Caco-2 (cell line): ENCODE data around the gene BRD4. TPM values are rescaled to one million over a fixed set of nuclear protein-coding genes. Genes with fewer than 3 reads are reported as not detected.

Source experiments
- BruUV-seq: library from RNA; stranded (reverse); fragments of 400-500 nt; replicated peaks from 2 replicates; lab custom pipeline; 2021; lab: Mats Ljungman, UMichigan
- CTCF ChIA-PET: fragments of 300-600 bp; sonication (Branson Sonifier 250); formaldehyde crosslinking; loops from one replicate; lab custom pipeline; 2022; ENCODE audit warnings: antibody characterized with exemption; lab: Charles Lee
- POLR2A ChIA-PET: fragments of 300-600 bp; sonication (Branson Sonifier 250); formaldehyde crosslinking; loops from one replicate; lab custom pipeline; 2022; ENCODE audit warnings: antibody characterized with exemption; lab: Charles Lee
- DNase-seq, 2 experiments: peaks; one replicate each; pipeline versions ENCODE4 v3.0.0 to v3.0.0-alpha.2; 2020 to 2022
- H3K27me3 ChIP-seq: replicated peaks from 2 replicates; pipeline ENCODE4 v1.6.0; 2011; ENCODE audit warnings: low read length; ENCODE audit not compliant: control insufficient read depth, insufficient read depth
- H3K36me3 ChIP-seq: 2 replicates; pipeline ENCODE4 v1.5.1; 2011; ENCODE audit warnings: low read length; ENCODE audit not compliant: control insufficient read depth, insufficient read depth
- H3K4me1 ChIP-seq: fragments of 250-450 bp; sonication (Bioruptor Pico); 2 replicates; pipeline ENCODE4 v1.5.1; 2020; ENCODE audit warnings: mild to moderate bottlenecking
- H3K4me3 ChIP-seq: 2 replicates; pipeline ENCODE4 v1.5.1; 2011; ENCODE audit warnings: low read depth, mild to moderate bottlenecking, control low read depth, low read length
- H3K9me3 ChIP-seq: fragments of 250-450 bp; sonication (Bioruptor Pico); 2 replicates; pipeline ENCODE4 v1.5.1; 2020; ENCODE audit warnings: mild to moderate bottlenecking, moderate library complexity
- H3K27ac Mint-ChIP-seq: one replicate; pipeline ENCODE4 v1.8.0; 2022; ENCODE audit warnings: mixed read lengths; ENCODE audit not compliant: unreplicated experiment
- H3K27me3 Mint-ChIP-seq: one replicate; pipeline ENCODE4 v1.8.0; 2022; ENCODE audit warnings: mixed read lengths; ENCODE audit not compliant: insufficient read depth, unreplicated experiment
- H3K36me3 Mint-ChIP-seq: one replicate; pipeline ENCODE4 v1.8.0; 2022; ENCODE audit warnings: mild to moderate bottlenecking, mixed read lengths; ENCODE audit not compliant: insufficient read depth, unreplicated experiment
- H3K4me1 Mint-ChIP-seq: one replicate; pipeline ENCODE4 v1.8.0; 2022; ENCODE audit warnings: low read depth, mixed read lengths; ENCODE audit not compliant: unreplicated experiment
- H3K4me3 Mint-ChIP-seq: one replicate; pipeline ENCODE4 v1.8.0; 2022; ENCODE audit warnings: mild to moderate bottlenecking, moderate library complexity, mixed read lengths; ENCODE audit not compliant: unreplicated experiment
- H3K9me3 Mint-ChIP-seq: one replicate; pipeline ENCODE4 v1.8.0; 2022; ENCODE audit warnings: mixed read lengths; ENCODE audit not compliant: unreplicated experiment
- intact Hi-C: fragments of 100-400 bp; cut with micrococcal nuclease; formaldehyde crosslinking; loops from one replicate; pipeline ENCODE4 v1.10.0; 2022; ENCODE audit not compliant: unreplicated experiment
- total RNA-seq: library from RNA; stranded (reverse); gene quantifications from 2 replicates; pipeline ENCODE4 v1.2.3, GENCODE V29; 2022
- TF ChIP-seq, protein P1 (sequence below), 2 experiments: fragments of 200-600 bp in 1 of 2; IDR thresholded peaks; 1 replicate in 1 of 2; 2 replicates in 1 of 2; pipeline versions ENCODE4 v1.5.1 to v1.8.0; 2011 to 2022; ENCODE audit warnings: antibody characterized with exemption in 1 of 2, control low read depth in 1 of 2, inconsistent platforms in 1 of 2, low read depth in 1 of 2, low read length in 1 of 2, mild to moderate bottlenecking in 1 of 2, moderate library complexity in 1 of 2; ENCODE audit not compliant: insufficient read depth in 1 of 2, severe bottlenecking in 1 of 2, unreplicated experiment in 1 of 2

The BRD4 gene
- total RNA-seq, 1 experiment from 2014 or later = 170 TPM

DNA sequence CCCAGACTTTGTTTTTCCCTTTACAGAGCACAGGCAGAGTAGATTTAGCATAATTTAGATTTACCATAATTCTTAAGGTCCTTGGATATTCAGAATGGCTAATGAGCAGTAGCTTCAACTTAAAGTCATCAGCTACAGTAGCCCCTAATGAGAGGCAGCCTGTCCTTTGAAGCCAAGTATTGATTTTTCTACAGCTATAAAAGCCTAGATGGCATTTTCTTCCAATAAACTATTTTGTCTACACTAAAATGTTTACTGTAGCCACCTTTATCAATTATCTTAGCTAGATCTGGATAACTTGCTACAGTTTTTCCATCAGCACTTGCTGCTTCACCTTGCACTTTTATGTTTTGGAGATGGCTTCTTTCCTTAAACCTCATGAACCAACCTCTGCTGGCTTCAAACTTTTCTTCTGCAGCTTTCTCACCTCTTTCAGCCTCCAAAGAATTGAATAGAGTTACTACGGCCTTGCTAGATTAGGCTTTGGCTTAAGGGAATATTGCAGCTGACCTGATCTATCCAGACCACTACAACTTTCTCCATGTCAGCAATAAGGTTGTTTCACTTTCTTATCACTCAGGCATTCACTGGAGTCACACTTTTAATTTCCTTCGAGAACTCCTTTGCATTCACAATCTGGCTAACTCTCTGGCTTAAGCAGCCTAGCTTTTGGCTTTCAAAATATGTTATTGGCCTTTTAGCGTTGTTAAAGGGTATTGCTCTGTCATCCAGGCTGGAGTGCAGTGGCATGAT lies 26.6 kb downstream of the BRD4 start:
- no peaks in the 10 kb centered on the region for H3K9me3 Mint-ChIP-seq
- Histone ChIP-seq H3K36me3 (no peaks in the 10 kb centered on the region), H3K27me3 (no peaks in the 10 kb centered on the region), H3K4me3 (no peak overlapping the region), H3K9me3 (no peaks in the 10 kb centered on the region), H3K4me1 (peaks cover 3% of the 10 kb centered on the region; the same call in 1 of the 2 replicates)
- H3K4me3 Mint-ChIP-seq = no peak overlapping the region
- intact Hi-C loops = no loop called here
- H3K36me3 Mint-ChIP-seq = peaks cover 26% of the 10 kb centered on the region
- ChIA-PET CTCF (no interaction called here), POLR2A (no interaction called here)
- TF ChIP-seq, protein P1, sequence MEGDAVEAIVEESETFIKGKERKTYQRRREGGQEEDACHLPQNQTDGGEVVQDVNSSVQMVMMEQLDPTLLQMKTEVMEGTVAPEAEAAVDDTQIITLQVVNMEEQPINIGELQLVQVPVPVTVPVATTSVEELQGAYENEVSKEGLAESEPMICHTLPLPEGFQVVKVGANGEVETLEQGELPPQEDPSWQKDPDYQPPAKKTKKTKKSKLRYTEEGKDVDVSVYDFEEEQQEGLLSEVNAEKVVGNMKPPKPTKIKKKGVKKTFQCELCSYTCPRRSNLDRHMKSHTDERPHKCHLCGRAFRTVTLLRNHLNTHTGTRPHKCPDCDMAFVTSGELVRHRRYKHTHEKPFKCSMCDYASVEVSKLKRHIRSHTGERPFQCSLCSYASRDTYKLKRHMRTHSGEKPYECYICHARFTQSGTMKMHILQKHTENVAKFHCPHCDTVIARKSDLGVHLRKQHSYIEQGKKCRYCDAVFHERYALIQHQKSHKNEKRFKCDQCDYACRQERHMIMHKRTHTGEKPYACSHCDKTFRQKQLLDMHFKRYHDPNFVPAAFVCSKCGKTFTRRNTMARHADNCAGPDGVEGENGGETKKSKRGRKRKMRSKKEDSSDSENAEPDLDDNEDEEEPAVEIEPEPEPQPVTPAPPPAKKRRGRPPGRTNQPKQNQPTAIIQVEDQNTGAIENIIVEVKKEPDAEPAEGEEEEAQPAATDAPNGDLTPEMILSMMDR (IDR thresholded peaks at IDR 0.05; ENCODE audit: insufficient read depth in 1 of 2, low read depth in 1 of 2, low read length in 1 of 2, severe bottlenecking in 1 of 2, unreplicated experiment in 1 of 2) = no peak
- no peak overlapping the region for H3K27ac Mint-ChIP-seq
- TSS peak; percentile 5 for BruUV-seq
- DNase-seq = no peak
- no peaks in the 10 kb centered on the region for H3K27me3 Mint-ChIP-seq
- peaks cover 17% of the 10 kb centered on the region for H3K4me1 Mint-ChIP-seq

DNA sequence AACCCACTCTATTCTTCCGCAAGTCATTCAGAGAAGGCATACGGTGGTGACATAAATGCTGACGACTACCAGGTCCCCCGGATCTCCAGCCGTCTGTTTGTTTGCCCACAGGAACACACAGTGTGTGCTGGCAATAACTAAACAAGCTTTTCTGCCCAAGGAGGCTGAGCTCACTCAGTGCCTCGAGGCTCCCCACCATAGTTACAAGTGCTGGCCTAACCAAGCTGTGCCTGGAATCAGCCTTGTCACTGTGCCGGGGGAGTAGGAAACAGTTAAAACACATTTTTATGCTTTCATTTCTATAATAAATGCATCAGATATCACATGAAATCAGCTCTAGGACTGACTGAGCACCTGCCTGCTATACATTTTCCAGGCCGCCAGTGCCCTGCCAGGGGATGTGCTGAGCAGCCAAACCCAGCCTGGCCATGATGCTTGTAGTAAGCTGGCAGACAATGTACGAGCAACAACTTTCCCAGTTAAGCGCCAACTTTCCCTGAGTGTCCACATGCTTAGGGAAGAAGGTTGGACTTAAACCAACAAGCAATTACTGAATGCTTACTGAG lies 28.1 kb downstream of the BRD4 start:
- BruUV-seq = no TSS peak
- intact Hi-C loops = no loop called here
- Histone ChIP-seq H3K36me3 (no peaks in the 10 kb centered on the region), H3K4me1 (peaks cover 11% of the 10 kb centered on the region), H3K9me3 (no peaks in the 10 kb centered on the region), H3K4me3 (no peak overlapping the region), H3K27me3 (no peaks in the 10 kb centered on the region)
- no peak for DNase-seq
- Mint-ChIP-seq H3K27me3 (no peaks in the 10 kb centered on the region), H3K9me3 (no peaks in the 10 kb centered on the region), H3K36me3 (peaks cover 38% of the 10 kb centered on the region), H3K4me1 (peaks cover 29% of the 10 kb centered on the region), H3K4me3 (no peak overlapping the region), H3K27ac (peak overlapping the region; percentile 36)
- ChIA-PET POLR2A (no interaction called here), CTCF (no interaction called here)
- TF ChIP-seq, protein P1 (IDR thresholded peaks at IDR 0.05; ENCODE audit: insufficient read depth in 1 of 2, low read depth in 1 of 2, low read length in 1 of 2, severe bottlenecking in 1 of 2, unreplicated experiment in 1 of 2) = no peak

DNA sequence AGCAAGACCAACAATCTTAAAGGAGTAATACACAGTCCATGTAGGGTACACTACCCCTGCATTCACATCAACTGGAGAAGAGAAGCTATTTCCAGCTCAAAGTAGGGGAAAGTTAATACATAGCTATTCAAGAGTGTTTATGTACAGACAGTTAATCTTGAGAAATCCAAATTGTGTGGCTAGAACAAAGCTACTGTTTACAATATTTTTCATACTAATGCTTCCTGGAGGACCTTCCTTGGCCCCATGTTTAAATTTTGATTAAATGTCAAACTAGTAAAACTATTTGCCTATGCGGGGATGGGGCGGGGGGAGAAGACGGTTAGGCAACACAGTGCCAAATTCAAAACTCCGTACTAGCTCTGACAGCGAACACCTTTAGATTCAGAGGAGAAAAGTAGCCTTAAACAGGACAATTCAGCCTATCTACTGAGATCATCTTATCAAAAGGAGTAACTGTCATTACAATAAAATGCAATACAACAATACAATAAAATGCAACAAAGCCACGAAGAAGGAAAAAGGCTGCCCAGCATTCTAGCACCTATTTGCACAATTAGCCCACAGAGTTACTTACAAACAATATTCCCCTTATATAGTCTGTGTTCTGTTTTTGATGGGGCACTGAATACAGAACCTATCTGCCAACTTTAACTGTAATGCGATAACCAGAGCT lies 29.1 kb downstream of the BRD4 start:
- Mint-ChIP-seq H3K4me1 (peaks cover 38% of the 10 kb centered on the region), H3K4me3 (no peak overlapping the region), H3K9me3 (no peaks in the 10 kb centered on the region), H3K36me3 (peaks cover 43% of the 10 kb centered on the region), H3K27ac (no peak overlapping the region), H3K27me3 (no peaks in the 10 kb centered on the region)
- ChIA-PET POLR2A (interaction anchor here (0.7 kb wide), 1 partner anchor 1167 kb away, joined by 7 read pairs; no protein-coding TSS in a partner anchor), CTCF (interaction anchor here (0.5 kb wide), 3 partner anchors 14 to 1242 kb away, joined by 3 to 6 read pairs (median 4); no protein-coding TSS in a partner anchor)
- no TSS peak for BruUV-seq
- Histone ChIP-seq H3K27me3 (no peaks in the 10 kb centered on the region), H3K4me3 (no peak overlapping the region), H3K36me3 (no peaks in the 10 kb centered on the region), H3K4me1 (peaks cover 19% of the 10 kb centered on the region), H3K9me3 (no peaks in the 10 kb centered on the region)
- TF ChIP-seq, protein P1 (IDR thresholded peaks at IDR 0.05; ENCODE audit: insufficient read depth in 1 of 2, low read depth in 1 of 2, low read length in 1 of 2, severe bottlenecking in 1 of 2, unreplicated experiment in 1 of 2) = no peak
- no peak for DNase-seq
- intact Hi-C loops = no loop called here
